NT2/D1 (cell line): ENCODE data around the gene GPR137C.

Source experiments
- SUZ12 ChIP-seq: IDR thresholded peaks from 2 replicates; pipeline ENCODE4 v1.6.1; 2011; ENCODE audit not compliant: insufficient read length, insufficient read depth; ENCODE audit errors: extremely low read depth
- YY1 ChIP-seq: IDR thresholded peaks from 2 replicates; pipeline ENCODE4 v1.6.1; 2011; ENCODE audit not compliant: insufficient read length, insufficient read depth
- ZNF274 ChIP-seq: IDR thresholded peaks from 2 replicates; pipeline ENCODE4 v1.6.1; 2011; ENCODE audit warnings: mild to moderate bottlenecking, low read depth, low read length

DNA sequence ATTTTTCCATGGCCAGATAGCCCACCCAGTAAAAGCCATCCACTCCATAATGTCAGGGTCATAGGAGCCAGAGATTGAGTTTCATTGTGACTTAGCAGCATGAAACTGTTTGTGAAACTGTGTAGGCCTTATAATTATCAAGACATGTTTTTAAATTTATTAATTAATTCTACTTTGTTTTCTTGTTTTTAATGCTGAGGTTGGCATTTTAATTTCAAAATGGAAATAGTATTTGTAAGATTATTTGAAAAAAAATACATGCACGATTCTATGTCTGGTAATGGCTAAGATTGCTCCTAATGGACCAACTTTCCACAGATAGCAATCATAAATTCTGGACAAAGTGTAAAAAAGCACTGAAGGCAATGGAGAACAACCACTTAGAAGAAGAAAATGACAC is 67.1 kb downstream of the GPR137C start:
- TF ChIP-seq YY1: no peak
- no peak for TF ChIP-seq SUZ12
- TF ChIP-seq ZNF274: no peak
